ENCODE results near the gene KLF5.
"Not testable (repeated sequence)": the region's sequence is repeated elsewhere in the genome, so short reads cannot be mapped to it uniquely, and the experiment has no call there.

KLF5 gene

DNA sequence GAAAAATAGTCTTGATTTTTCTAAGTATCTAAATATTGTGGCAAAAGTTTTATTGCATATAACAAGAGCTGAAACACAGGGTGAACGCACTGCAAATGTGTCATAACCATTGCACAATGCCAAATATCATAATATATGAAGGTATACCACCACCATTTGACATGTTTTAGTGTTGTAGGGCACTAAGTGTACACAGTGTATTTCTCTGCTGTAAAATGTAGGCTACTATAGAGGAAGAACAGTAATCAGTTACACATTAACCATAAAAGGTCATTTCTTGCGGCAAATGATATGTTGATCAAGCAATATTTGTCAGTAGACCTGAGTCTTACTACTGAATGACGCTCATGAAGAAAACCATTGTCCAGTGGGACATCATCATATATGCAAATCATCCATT is 18.3 kb upstream of the KLF5 start:
- Histone ChIP-seq H3K27ac (ENCODE audit: low read depth, low read length, severe bottlenecking) (no peak overlapping the region), H3K4me1 (ENCODE audit: control insufficient read depth, insufficient read depth, low read length, poor library complexity, severe bottlenecking) (no peaks in the 10 kb centered on the region), H3K36me3 (ENCODE audit: control insufficient read depth, insufficient read depth, low read length) (no peaks in the 10 kb centered on the region), H3K9me3 (ENCODE audit: control insufficient read depth, low read length) (no peaks in the 10 kb centered on the region), H3K4me3 (ENCODE audit: extremely low read depth, insufficient read depth, low read length, poor library complexity, severe bottlenecking) (no peak overlapping the region)
- 63% methylated on average over 2 of the region's 3 CpGs; no CpG with 5 or more reads in 1 of the 2 experiments for WGBS, 2 experiments (ENCODE audit: insufficient coverage in 2 of 2)

DNA sequence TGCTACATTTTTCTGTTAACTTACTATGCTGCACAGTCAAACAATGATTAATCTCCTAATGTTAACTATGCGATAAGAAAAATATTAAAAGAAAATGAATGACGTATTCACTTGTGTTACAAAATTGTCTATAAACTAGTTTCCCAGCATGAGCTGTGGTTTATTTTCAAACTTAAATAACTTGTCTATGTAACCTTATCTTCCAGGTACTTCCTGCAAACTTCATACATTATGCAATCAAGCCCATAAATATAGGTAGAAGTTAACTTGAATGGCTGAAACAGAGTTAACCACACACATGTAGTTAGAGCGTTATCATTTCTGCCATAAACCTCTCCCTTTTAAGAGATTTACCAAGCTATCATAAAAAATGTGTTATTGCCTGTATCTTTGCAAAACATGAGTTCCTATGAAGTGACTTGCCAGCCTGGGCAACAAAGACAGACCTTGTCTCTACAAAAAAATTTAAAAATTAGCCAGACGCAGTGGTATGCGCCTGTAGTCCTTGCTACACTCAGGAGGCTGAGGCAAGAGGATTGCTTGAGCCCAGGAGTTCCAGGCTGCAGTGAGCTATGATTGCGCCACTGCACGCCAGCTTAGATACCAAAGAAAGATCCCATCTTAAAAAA is 17.7 kb upstream of the KLF5 start:
- H3K4me3 ChIP-seq (ENCODE audit: extremely low read depth, insufficient read depth, low read length, poor library complexity, severe bottlenecking): no peak overlapping the region
- 86 to 94% methylated on average over 1 to 3 of the region's 7 CpGs for WGBS, 2 experiments (ENCODE audit: insufficient coverage in 2 of 2)
- no peaks in the 10 kb centered on the region for H3K36me3 ChIP-seq (ENCODE audit: control insufficient read depth, insufficient read depth, low read length)

DNA sequence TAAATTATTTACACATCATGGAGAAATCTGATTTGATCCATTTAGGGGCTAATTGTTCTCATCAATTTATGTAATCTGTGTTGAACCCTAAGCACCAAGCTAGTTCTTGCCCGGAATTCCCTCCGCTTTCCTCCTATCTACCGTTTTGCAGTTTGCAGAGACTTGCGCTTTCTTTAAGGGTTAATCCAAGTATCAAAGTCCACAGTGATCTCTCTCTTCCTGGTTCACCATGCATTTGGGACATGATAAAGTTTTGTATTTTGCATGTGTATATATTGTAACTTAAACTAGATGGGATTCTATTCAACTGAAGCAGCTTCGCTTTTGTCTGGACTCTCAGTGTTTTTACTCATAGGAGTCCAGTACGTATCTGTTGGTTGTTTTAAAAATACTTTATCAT is 13.8 kb upstream of the KLF5 start:
- no peak overlapping the region for H3K4me3 ChIP-seq (ENCODE audit: extremely low read depth, insufficient read depth, low read length, poor library complexity, severe bottlenecking)
- no peaks in the 10 kb centered on the region for H3K4me1 ChIP-seq (ENCODE audit: control insufficient read depth, insufficient read depth, low read length, poor library complexity, severe bottlenecking)
- H3K36me3 ChIP-seq (ENCODE audit: control insufficient read depth, insufficient read depth, low read length): no peaks in the 10 kb centered on the region
- 96 to 100% methylated on average over 3 to 4 of the region's 6 CpGs for WGBS, 2 experiments (ENCODE audit: insufficient coverage in 2 of 2)
- no peak overlapping the region for H3K27ac ChIP-seq (ENCODE audit: low read depth, low read length, severe bottlenecking)
- H3K9me3 ChIP-seq (ENCODE audit: control insufficient read depth, low read length): no peaks in the 10 kb centered on the region

More for the DNA sequence above, 17.7 kb upstream of the KLF5 start:
- Histone ChIP-seq H3K9me3 (ENCODE audit: control insufficient read depth, low read length) (no peaks in the 10 kb centered on the region), H3K4me1 (ENCODE audit: control insufficient read depth, insufficient read depth, low read length, poor library complexity, severe bottlenecking) (no peaks in the 10 kb centered on the region), H3K27ac (ENCODE audit: low read depth, low read length, severe bottlenecking) (no peak overlapping the region)

DNA sequence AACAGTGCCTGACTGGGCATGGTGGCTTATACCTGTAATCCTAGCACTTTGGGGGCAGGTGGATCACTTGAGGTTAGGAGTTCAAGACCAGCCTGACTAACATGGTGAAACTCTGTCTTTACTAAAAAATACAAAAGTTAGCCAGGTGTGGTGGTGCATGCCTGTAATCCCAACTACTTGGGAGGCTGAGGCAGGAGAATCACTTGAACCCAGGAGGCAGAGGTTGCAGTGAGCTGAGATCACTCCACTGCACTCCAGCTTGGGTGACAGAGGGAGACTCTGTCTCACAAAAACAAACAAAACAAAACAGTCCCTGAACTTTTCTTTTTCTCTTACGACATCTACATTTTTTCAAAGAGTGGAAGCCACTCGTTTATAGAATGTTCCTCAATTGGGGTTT is 10.2 kb upstream of the KLF5 start:
- H3K27ac ChIP-seq (ENCODE audit: low read depth, low read length, severe bottlenecking); H3K4me3 ChIP-seq (ENCODE audit: extremely low read depth, insufficient read depth, low read length, poor library complexity, severe bottlenecking); H3K4me1 ChIP-seq (ENCODE audit: control insufficient read depth, insufficient read depth, low read length, poor library complexity, severe bottlenecking); H3K9me3 ChIP-seq (ENCODE audit: control insufficient read depth, low read length); H3K36me3 ChIP-seq (ENCODE audit: control insufficient read depth, insufficient read depth, low read length): not testable (repeated sequence)
- WGBS, 2 experiments (ENCODE audit: insufficient coverage in 2 of 2): 83% methylated on average over 1 of the region's 2 CpGs; no CpG with 5 or more reads in 1 of the 2 experiments

DNA sequence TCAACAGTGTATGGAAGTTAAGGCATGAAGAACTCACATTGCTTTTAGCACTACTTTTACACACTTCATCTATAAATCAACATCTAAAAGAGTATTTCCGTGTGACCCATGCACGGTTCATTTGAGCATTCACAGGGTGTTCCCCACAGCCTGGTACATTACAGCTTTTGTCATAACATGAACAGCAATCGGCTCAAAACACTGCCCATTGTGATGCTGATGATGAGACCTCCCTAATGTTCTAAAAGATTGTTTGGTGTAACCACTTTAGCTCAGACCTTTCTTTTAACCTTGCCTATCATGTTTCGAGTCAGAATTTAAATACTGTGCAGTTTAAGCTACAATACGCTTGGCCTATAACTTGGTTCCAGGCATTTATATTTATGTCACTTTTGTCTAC is 4.1 kb upstream of the KLF5 start:
- peaks cover 16% of the 10 kb centered on the region for H3K4me1 ChIP-seq (ENCODE audit: control insufficient read depth, insufficient read depth, low read length, poor library complexity, severe bottlenecking)

DNA sequence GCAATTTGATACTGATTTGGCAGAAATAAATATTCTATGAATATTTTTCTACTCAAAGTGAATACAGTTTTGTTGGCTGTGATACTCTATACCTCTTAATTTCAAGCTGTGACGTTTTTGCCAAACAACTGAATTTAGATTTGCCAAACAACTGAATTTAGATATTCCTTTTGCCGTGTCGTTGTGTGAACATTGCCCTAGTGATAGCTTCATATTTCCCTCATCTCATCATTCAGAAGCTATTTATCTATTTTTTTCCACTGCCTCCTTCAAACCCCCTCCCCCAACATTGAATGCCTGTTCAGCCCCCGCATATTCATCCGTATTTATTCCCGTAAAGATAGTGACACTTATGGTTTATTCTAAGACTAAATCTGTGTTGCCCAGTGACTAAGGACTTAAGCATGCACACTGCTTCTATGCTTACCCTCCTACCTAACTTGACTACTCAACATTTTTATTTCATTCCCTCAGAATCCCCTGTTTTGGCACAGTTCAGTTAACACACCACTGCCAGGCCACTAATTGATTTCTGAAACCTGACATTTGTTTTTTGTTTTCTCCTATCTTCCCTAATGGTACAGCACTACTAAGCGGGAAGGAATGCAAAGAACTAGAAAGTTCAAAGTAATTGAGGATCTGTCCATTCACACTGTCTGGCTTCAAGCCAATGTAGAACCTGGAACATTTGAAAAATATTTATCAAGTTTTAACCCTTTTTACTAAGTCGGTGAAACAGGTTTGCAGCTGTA is 2.8 kb upstream of the KLF5 start:
- WGBS, 2 experiments (ENCODE audit: insufficient coverage in 2 of 2): 65 to 67% methylated on average over 5 to 6 of the region's 8 CpGs
- Histone ChIP-seq H3K9me3 (ENCODE audit: control insufficient read depth, low read length) (no peaks in the 10 kb centered on the region), H3K4me1 (ENCODE audit: control insufficient read depth, insufficient read depth, low read length, poor library complexity, severe bottlenecking) (peaks cover 16% of the 10 kb centered on the region), H3K36me3 (ENCODE audit: control insufficient read depth, insufficient read depth, low read length) (no peaks in the 10 kb centered on the region), H3K4me3 (ENCODE audit: extremely low read depth, insufficient read depth, low read length, poor library complexity, severe bottlenecking) (no peak overlapping the region), H3K27ac (ENCODE audit: low read depth, low read length, severe bottlenecking) (peak overlapping the region; percentile 72)

More for the DNA sequence above, 4.1 kb upstream of the KLF5 start:
- Histone ChIP-seq H3K9me3 (ENCODE audit: control insufficient read depth, low read length) (no peaks in the 10 kb centered on the region), H3K36me3 (ENCODE audit: control insufficient read depth, insufficient read depth, low read length) (no peaks in the 10 kb centered on the region), H3K4me3 (ENCODE audit: extremely low read depth, insufficient read depth, low read length, poor library complexity, severe bottlenecking) (no peak overlapping the region), H3K27ac (ENCODE audit: low read depth, low read length, severe bottlenecking) (no peak overlapping the region)
- WGBS, 2 experiments (ENCODE audit: insufficient coverage in 2 of 2): 23 to 43% methylated on average over 2 to 3 of the region's 5 CpGs

DNA sequence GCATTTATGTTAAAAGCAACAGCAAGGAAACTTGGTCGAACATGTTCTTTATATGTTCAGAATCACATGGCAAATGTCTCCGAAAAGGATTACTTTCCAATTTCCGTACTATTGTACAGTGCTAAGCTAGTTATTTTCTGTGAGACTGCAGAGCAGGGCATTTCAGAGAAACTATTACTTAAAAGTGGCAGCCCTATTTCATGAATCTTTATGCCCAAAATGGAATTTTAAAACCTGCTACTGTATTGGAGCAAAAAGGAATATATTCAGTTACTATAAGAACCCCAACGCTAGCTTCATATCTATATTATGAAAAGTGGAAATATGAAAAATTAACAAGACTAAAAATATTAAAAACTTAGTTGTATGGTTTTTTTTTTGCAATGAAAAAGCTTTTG is 2.2 kb upstream of the KLF5 start:
- H3K4me3 ChIP-seq (ENCODE audit: extremely low read depth, insufficient read depth, low read length, poor library complexity, severe bottlenecking): no peak overlapping the region
- no peaks in the 10 kb centered on the region for H3K9me3 ChIP-seq (ENCODE audit: control insufficient read depth, low read length)
- WGBS, 2 experiments (ENCODE audit: insufficient coverage in 2 of 2): 83% methylated on average over 1 to 3 of the region's 4 CpGs
- H3K4me1 ChIP-seq (ENCODE audit: control insufficient read depth, insufficient read depth, low read length, poor library complexity, severe bottlenecking): peaks cover 16% of the 10 kb centered on the region
- peak overlapping the region; percentile 72 for H3K27ac ChIP-seq (ENCODE audit: low read depth, low read length, severe bottlenecking)
- H3K36me3 ChIP-seq (ENCODE audit: control insufficient read depth, insufficient read depth, low read length): no peaks in the 10 kb centered on the region

DNA sequence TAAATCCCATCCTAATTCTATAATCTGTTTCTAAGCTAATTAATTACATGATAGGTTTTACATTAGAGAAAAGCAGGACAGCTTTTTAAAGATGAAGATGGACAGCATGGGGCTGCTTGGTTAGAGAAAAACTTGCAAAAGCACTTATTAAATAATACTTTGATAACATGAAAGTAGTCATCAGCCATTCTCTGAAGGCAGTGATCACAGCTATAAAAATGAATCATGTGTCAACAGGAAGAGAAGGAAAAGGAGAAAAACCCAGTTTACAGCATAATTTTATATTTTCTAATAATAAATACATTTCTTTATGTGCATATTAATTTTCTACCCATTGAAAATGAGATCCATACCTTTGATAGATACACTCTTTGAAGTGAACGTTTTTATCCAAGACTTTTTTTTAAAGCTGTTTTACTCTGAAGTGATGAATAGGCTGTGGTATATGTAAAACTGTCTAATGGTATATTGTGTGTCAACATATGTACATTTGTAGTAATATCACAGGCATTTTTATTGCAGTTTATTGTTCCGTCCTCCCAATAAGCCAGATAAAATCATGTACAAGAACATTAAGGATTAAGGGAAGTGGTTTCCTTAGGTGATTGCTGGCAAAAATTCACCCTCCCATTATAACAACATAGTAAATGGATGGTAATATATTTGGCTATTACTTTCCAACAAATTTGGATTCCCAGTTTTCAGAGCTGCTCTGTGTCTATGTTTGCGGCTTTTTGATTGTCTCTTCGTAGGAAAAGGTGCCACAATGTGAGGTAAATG is 1.3 kb upstream of the KLF5 start:
- H3K36me3 ChIP-seq (ENCODE audit: control insufficient read depth, insufficient read depth, low read length): peaks cover 5% of the 10 kb centered on the region
- no CpG with 5 or more reads among the region's 4 CpGs for WGBS, 2 experiments (ENCODE audit: insufficient coverage in 2 of 2)
- H3K9me3 ChIP-seq (ENCODE audit: control insufficient read depth, low read length): no peaks in the 10 kb centered on the region
- H3K4me1 ChIP-seq (ENCODE audit: control insufficient read depth, insufficient read depth, low read length, poor library complexity, severe bottlenecking): peaks cover 16% of the 10 kb centered on the region
- H3K4me3 ChIP-seq (ENCODE audit: extremely low read depth, insufficient read depth, low read length, poor library complexity, severe bottlenecking): peak overlapping the region; percentile 70
- H3K27ac ChIP-seq (ENCODE audit: low read depth, low read length, severe bottlenecking): no peak overlapping the region

DNA sequence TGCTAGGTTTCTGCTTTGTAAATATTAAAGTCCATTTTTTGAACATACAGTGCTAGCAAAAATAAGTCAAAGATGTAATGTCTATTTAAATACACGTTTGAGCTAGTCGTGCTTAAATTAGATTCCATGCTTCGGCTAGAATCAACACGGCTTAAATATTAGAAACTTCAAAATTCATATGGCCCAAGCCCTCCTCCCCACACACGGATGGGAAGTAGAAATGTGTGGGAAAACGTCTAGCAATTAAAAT is 816 bp upstream of the KLF5 start:
- Histone ChIP-seq H3K27ac (ENCODE audit: low read depth, low read length, severe bottlenecking) (peak overlapping the region; percentile 30), H3K9me3 (ENCODE audit: control insufficient read depth, low read length) (no peaks in the 10 kb centered on the region), H3K36me3 (ENCODE audit: control insufficient read depth, insufficient read depth, low read length) (peaks cover 10% of the 10 kb centered on the region), H3K4me1 (ENCODE audit: control insufficient read depth, insufficient read depth, low read length, poor library complexity, severe bottlenecking) (peaks cover 20% of the 10 kb centered on the region), H3K4me3 (ENCODE audit: extremely low read depth, insufficient read depth, low read length, poor library complexity, severe bottlenecking) (peak overlapping the region; percentile 70)
- 40% methylated on average over 1 of the region's 6 CpGs; no CpG with 5 or more reads in 1 of the 2 experiments for WGBS, 2 experiments (ENCODE audit: insufficient coverage in 2 of 2)

DNA sequence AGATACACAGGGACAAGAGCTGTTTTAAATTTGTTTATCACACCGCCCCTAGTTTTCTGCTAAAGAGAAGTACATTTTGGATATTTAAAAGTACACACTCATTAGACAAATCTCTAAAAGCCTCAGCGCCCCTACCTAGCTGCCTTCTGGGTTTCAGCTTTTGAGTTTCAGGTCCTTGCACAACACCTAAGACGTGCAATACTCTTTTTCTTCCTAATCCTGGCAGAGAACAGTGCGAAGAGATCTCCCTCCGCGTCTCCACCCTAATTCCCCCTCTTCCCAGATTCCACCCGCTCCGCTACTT is 421 bp upstream of the KLF5 start:
- WGBS, 2 experiments (ENCODE audit: insufficient coverage in 2 of 2): 0% methylated on average over 6 to 7 of the region's 8 CpGs
- peak overlapping the region; percentile 30 for H3K27ac ChIP-seq (ENCODE audit: low read depth, low read length, severe bottlenecking)
- no peaks in the 10 kb centered on the region for H3K9me3 ChIP-seq (ENCODE audit: control insufficient read depth, low read length)
- peaks cover 11% of the 10 kb centered on the region for H3K36me3 ChIP-seq (ENCODE audit: control insufficient read depth, insufficient read depth, low read length)
- H3K4me1 ChIP-seq (ENCODE audit: control insufficient read depth, insufficient read depth, low read length, poor library complexity, severe bottlenecking): peaks cover 21% of the 10 kb centered on the region
- H3K4me3 ChIP-seq (ENCODE audit: extremely low read depth, insufficient read depth, low read length, poor library complexity, severe bottlenecking): peak overlapping the region; percentile 70
